ENCODE measurements around the gene PHF2.

The PHF2 gene

DNA sequence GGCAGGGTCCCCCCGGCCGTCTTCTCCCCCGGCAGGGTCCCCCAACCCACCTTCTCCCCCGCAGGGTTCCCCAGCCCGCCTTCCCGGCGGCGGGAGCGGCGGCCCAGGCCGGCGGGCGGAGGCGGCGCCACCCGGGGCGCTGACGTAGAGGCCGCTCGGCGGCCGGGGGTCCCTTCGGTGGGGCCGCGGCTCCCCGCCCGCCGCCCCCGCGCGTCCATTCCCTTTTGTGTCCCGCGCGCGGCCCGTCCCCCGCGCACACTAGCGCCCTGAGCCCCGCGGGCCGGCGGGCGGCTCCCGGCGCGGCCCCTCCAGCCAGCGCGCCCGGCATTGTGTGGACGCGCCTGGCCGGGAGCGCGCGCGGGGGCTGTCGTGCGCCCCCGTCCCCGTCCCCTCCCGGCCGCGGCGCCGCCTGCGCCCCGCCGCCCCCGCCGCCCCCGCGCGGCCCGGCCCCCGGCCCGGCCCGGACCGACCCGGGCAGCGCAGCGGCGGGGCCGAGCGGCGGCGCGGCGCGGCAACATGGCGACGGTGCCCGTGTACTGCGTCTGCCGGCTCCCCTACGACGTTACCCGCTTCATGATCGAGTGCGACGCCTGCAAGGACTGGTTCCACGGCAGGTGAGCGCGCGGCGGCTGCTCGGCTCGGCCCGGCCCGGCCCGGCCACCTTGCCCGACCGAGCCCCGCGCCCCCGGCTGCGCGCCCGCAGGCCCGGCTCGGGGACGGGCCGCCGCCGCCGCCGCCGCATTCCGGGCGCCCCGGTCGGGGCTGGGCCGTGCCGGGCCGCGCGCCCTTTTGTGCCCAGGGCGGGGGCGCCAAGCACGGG, at the start of gene PHF2:
Gene PHF2, plus strand, starts transcription at position 327 of the 820 bp plus-strand sequence. Its CDS starts 190 bp downstream, at position 517.
- Mint-ChIP-seq H3K36me3 (no peaks in the 10 kb centered on the region), H3K27ac (peak within 1 kb of the TSS; percentile 65), H3K9me3 (no peaks in the 10 kb centered on the region), H3K27me3 (no peaks in the 10 kb centered on the region), H3K4me3 (peak within 1 kb of the TSS; percentile 87), H3K4me1 (peaks cover 51% of the 10 kb centered on the region)

DNA sequence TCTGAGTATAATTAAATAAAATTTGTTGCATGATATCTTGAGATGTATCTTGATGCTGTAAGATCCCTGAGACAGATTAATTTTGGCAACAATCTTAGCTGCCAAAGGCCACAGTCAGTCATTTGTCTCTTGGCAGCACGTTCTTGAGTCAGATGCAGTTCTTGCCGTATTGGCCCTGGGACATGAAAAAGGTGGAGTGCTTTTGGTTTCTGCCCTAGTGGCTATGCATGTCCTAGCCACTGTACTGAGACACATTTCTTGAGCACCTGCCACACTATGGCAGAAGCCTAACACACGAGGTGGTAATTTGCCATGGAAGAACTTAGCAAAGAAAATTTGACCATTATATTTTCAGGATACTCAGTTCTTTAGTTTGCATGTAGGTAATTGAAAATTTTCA, 45.0 kb upstream of the PHF2 start:
- Mint-ChIP-seq H3K27me3 (no peaks in the 10 kb centered on the region), H3K36me3 (peaks cover 22% of the 10 kb centered on the region), H3K27ac (no peak overlapping the region), H3K4me1 (peaks cover 11% of the 10 kb centered on the region), H3K9me3 (no peaks in the 10 kb centered on the region), H3K4me3 (no peak overlapping the region)

DNA sequence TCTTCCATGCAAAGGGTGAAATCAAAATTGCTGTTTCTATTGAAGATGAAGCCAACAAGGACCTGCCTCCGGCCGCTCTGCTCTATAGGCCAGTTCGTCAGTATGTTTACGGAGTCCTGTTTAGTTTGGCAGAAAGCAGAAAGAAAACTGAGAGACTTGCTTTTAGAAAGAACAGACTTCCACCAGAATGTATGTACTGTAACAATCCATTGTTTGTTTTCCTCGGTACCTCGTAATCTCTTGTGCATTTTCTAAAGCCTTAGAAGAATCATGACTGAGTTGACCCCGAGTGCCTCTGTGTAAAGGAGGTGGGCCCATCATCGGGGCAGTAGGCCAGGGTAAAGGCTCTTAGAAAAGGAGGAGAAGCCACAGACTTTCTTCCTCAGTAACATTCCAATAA, 44.2 kb upstream of the PHF2 start:
- H3K27me3 Mint-ChIP-seq = no peaks in the 10 kb centered on the region
- no peaks in the 10 kb centered on the region for H3K9me3 Mint-ChIP-seq
- H3K27ac Mint-ChIP-seq = no peak overlapping the region
- peaks cover 11% of the 10 kb centered on the region for H3K4me1 Mint-ChIP-seq
- no peak overlapping the region for H3K4me3 Mint-ChIP-seq
- H3K36me3 Mint-ChIP-seq = peaks cover 18% of the 10 kb centered on the region

DNA sequence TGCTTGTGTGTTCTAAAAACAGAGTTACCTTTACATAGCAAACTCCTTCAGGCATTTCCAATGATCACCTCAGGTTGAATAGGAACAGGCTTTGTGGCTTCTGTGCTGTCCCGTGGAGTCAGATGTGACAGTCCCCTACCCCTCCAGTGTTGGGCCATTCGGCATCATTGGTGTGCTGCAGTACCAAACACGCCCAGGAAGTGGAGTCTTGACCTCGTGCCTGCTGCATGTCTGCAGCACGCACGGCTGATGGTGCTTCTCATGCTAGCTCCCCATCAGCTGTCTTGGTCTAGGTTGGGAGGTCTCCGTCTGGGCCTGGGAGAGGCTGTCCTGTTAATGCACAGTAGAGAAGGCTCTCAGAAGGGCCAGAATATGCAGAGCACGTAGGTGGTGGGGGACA, 42.5 kb upstream of the PHF2 start:
- Mint-ChIP-seq H3K36me3 (peaks cover 15% of the 10 kb centered on the region), H3K27me3 (no peaks in the 10 kb centered on the region), H3K27ac (no peak overlapping the region), H3K9me3 (no peaks in the 10 kb centered on the region), H3K4me3 (no peak overlapping the region), H3K4me1 (peaks cover 11% of the 10 kb centered on the region)

DNA sequence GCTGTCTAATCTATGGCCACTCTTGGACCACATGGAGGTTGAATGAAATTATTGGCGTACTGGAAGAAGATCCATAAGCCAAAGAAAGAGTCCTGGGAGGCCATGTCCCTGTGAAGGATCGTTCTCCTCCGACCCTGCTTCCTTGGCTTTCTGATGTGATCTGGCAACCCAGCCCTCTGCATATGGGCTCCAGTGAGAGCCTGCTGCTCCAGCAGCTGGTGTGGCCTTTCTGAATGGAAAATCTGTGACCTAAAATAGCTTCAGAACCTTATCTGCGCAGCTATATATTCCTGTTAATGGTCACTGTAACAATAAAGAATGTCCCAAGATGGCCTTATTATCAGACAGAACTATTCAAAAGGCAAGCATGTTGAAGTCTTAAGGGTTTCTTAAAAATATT, 40.2 kb upstream of the PHF2 start:
- no peaks in the 10 kb centered on the region for H3K9me3 Mint-ChIP-seq
- no peaks in the 10 kb centered on the region for H3K27me3 Mint-ChIP-seq
- H3K4me1 Mint-ChIP-seq = peaks cover 11% of the 10 kb centered on the region
- peak overlapping the region; percentile 70 for H3K27ac Mint-ChIP-seq
- peaks cover 14% of the 10 kb centered on the region for H3K36me3 Mint-ChIP-seq
- H3K4me3 Mint-ChIP-seq = no peak overlapping the region

DNA sequence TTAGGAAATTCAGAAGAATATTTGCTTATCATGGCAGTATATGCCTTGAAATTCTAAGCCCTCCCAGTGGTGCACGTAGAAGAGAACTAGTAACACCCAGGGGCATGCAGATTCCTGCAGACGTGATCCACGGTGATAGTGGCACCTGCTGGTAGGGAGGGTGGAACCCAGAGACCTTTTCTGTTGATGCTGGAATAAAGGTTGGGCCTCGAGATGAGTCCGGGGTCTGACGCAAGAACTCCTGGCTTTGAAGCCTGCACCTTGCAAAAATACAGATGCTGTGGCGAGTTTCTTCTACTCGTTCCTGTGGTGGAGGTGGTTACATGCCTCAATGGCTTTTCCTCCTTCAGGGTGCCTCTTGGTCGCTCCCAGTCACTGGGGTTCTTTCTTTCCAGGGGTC, 39.5 kb upstream of the PHF2 start:
- no peak overlapping the region for H3K4me3 Mint-ChIP-seq
- peaks cover 14% of the 10 kb centered on the region for H3K36me3 Mint-ChIP-seq
- H3K27ac Mint-ChIP-seq = no peak overlapping the region
- peaks cover 11% of the 10 kb centered on the region for H3K4me1 Mint-ChIP-seq
- no peaks in the 10 kb centered on the region for H3K9me3 Mint-ChIP-seq
- no peaks in the 10 kb centered on the region for H3K27me3 Mint-ChIP-seq

DNA sequence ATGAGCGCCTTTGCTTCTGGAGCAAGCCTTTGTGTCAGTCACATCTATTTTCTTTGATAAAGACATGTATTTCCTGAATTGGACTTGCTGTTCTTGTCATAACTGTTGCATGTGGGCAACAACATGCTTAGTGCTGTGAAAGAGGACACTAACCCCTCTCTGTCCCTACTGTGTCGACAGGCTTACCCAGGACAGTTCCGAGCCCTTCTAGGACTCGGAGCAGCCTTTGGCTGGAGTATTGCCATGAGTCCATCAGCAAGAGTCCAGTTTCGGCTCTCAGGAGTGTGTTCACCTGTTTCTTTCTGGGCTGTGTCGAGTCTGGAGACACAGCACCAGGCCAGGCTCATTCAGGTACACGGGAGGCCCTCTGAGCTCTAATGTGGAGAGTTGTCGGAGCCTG, 36.1 kb upstream of the PHF2 start:
- peaks cover 2% of the 10 kb centered on the region for H3K4me1 Mint-ChIP-seq
- H3K4me3 Mint-ChIP-seq = no peak overlapping the region
- no peaks in the 10 kb centered on the region for H3K27me3 Mint-ChIP-seq
- H3K9me3 Mint-ChIP-seq = no peaks in the 10 kb centered on the region
- H3K36me3 Mint-ChIP-seq = peaks cover 4% of the 10 kb centered on the region
- no peak overlapping the region for H3K27ac Mint-ChIP-seq

DNA sequence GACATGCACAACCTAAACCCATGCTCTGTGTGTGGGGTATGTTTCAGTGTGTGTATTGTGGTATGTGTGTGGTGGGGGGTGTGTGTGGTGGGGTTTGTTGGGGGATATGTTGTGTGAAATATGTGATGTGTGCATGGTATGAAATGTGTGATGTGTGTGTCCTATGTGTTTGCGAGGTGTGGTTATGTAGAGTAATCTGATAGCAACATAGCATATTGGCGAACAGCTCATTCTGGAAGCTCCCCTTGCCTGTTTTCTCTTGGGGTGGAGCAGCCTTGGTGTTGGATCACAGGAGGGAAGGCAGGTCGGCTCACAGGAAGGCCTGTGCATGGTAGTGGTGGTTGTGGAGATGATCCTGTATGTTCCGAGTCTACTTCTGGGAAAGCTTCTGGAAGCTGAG, 35.4 kb upstream of the PHF2 start:
- Mint-ChIP-seq H3K9me3 (no peaks in the 10 kb centered on the region), H3K27ac (no peak overlapping the region), H3K4me1 (no peaks in the 10 kb centered on the region), H3K27me3 (no peaks in the 10 kb centered on the region), H3K4me3 (no peak overlapping the region), H3K36me3 (peaks cover 2% of the 10 kb centered on the region)

DNA sequence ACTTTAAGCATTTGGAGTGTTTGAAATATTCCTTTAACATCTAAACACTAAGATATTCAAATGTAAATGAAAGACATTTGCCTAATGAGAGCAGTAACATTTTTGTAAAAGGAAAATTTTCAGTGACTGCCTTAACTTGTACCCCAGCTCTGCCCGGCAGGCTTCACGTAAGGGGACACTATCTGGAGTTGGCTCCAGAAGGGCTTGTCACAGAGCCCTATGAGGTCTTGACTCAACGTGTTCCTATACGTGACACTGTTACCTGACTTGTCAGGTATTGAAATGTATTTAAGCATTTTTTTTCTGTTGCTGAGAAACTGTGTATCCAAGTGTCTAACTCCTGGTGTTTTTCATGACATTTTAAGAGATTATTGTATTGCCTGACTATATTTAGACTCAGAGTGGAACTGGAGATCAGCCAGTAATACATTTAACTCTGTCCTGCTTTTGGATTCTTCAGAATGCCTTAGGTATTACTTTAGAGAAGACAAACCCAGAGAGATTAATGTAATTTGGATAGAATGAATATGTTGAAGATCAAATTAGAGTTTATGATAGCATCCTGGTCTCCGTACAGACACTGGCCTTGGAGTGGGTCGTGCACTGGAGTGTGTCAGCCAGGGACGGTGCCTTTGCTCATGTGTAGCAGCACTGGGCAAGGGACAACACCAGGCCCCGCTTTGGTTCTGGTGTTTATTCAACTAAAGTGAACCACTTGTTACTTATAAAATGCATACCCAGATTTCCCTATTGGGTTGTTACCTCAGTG, 34.6 kb upstream of the PHF2 start:
- Mint-ChIP-seq H3K27me3 (no peaks in the 10 kb centered on the region), H3K4me3 (no peak overlapping the region), H3K36me3 (peaks cover 7% of the 10 kb centered on the region), H3K27ac (no peak overlapping the region), H3K4me1 (no peaks in the 10 kb centered on the region), H3K9me3 (no peaks in the 10 kb centered on the region)

DNA sequence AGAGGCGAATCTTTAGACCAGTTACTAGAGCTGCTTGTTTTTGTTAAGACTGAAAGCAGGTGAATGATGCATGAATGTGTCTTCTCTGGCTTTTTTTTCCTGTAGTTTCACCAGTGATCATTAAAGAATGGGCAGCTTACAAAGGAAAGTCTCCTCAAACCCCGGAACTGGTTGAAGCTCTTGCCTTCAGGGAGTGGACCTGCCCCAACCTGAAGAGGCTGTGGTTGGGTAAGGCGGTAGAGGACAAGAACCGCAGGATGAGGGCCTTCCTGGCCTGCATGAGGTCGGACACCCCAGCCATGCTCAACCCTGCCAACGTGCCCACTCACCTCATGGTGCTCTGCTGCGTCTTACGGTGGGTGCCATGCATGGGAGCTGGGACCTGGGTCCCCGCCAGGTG, 33.3 kb upstream of the PHF2 start:
- Mint-ChIP-seq H3K27ac (no peak overlapping the region), H3K36me3 (peaks cover 11% of the 10 kb centered on the region), H3K9me3 (no peaks in the 10 kb centered on the region), H3K27me3 (no peaks in the 10 kb centered on the region), H3K4me1 (no peaks in the 10 kb centered on the region), H3K4me3 (no peak overlapping the region)

DNA sequence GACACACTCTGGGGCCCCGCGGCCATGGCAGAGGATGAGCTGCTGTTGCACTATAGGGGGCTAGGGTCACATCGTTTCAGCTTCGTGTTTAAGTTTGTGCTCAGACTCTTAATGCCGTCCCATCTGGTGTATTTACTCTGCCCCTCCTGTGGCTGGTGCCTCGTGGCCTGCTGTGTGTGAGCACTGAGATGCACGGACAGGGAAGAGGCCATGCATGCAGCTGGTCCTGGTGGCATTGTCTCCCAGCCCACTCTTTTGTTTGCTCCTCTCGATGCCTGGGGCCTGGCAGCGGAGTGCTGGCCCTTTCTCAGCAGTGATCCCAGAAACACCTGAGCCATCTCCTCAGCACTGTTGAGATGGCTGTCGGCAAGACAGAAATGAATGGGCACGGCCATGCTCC, 30.0 kb upstream of the PHF2 start:
- no peaks in the 10 kb centered on the region for H3K9me3 Mint-ChIP-seq
- H3K4me3 Mint-ChIP-seq = no peak overlapping the region
- peaks cover 16% of the 10 kb centered on the region for H3K36me3 Mint-ChIP-seq
- H3K27me3 Mint-ChIP-seq = no peaks in the 10 kb centered on the region
- no peaks in the 10 kb centered on the region for H3K4me1 Mint-ChIP-seq
- H3K27ac Mint-ChIP-seq = no peak overlapping the region

DNA sequence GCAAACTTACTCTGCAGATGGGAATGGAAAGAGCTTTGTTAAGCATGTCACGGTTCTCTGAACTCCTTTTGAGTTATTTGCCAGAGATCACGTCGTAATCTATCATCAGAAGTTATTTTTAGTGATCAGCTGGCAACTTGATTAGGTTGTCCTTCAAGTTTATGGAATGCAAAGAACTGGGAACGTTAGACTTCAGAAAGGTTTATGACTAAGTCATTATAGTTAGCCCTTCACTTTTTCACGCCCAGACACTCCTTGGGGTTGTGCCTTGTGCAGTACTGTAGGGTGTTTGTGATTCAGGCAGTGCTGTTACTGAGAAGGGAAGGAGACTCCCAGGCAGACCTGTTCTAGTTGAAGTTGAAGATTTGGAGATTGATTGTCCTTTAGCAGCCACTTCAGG, 26.8 kb upstream of the PHF2 start:
- no peaks in the 10 kb centered on the region for H3K27me3 Mint-ChIP-seq
- no peaks in the 10 kb centered on the region for H3K9me3 Mint-ChIP-seq
- no peaks in the 10 kb centered on the region for H3K4me1 Mint-ChIP-seq
- H3K4me3 Mint-ChIP-seq = no peak overlapping the region
- peaks cover 17% of the 10 kb centered on the region for H3K36me3 Mint-ChIP-seq
- H3K27ac Mint-ChIP-seq = peak overlapping the region; percentile 18

DNA sequence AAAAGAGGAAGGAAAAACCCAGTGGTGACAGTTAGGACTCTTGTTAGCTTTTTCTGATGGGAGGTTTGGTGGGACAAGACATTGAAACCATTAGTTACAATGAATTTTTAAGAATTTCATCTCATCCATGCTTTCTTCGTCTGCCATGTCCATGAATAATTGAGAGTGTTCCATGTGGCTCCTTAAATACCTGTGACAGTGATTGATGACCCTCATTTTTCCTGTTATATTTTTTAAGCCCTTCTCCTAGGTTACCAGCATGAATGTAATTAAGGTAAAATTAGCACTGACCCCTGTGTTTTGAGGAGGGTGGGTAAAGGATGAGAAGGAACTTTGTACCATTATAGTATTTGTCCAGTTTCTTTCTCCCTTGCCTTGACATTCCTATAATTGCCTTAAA, 23.5 kb upstream of the PHF2 start:
- Mint-ChIP-seq H3K27ac (no peak overlapping the region), H3K36me3 (peaks cover 11% of the 10 kb centered on the region)

DNA sequence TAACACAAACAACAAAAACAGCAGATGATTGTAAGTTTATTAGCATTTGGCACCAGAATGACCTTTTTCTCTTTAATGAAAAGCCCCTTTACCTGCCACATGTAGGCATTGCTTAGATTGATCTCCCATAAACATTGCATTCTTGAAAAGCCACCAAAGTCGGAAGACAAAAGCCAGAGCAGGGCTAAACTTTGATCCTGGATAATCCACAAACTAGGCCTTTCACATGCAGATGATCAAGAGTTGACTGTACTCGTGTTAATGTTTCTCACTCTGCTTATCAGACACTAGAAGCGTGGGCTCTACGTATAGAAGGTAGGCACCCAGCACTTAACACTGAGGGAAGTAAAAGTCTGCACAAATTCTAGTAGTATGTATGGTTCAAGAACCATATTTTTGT, 21.0 kb upstream of the PHF2 start:
- H3K36me3 Mint-ChIP-seq = peaks cover 12% of the 10 kb centered on the region
- no peak overlapping the region for H3K27ac Mint-ChIP-seq

More for the DNA sequence above, 23.5 kb upstream of the PHF2 start:
- no peaks in the 10 kb centered on the region for H3K27me3 Mint-ChIP-seq
- no peaks in the 10 kb centered on the region for H3K4me1 Mint-ChIP-seq
- H3K4me3 Mint-ChIP-seq = no peak overlapping the region
- H3K9me3 Mint-ChIP-seq = no peaks in the 10 kb centered on the region

DNA sequence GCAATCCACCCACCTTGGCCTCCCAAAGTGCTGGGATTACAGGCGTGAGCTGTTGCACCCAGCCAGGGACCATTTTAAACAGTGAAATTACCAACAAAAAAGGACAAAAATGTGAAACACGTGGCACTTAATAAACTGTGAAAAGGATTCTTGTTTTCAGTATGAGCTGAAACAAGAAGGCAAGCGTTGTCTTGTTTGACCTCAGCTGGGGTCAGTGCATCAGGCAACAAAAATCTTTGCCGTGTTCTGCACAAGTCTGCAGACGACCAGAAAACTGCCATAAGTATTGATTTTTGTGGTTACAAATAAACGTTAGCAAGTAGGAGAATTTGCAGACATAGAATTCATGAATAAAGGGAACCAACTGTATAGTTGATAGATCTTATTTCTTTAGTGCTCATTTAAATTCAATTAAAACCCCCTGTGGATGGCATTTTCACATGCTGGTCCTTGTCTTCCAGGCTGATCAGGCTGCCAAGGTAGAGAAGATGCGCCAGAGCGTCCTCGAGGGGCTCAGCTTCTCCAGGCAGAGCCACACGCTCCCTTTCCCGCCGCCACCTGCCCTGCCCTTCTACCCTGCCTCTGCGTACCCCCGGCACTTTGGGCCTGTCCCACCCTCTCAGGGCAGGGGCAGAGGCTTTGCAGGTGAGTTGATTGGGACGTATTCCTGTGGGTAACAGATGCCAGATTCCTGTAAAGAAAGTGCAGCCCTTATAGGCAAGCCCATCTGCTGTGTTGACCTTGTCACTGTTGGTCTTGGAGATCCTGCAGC, 18.8 kb upstream of the PHF2 start:
- Mint-ChIP-seq H3K27me3 (no peaks in the 10 kb centered on the region), H3K36me3 (peaks cover 9% of the 10 kb centered on the region), H3K27ac (no peak overlapping the region), H3K4me1 (no peaks in the 10 kb centered on the region), H3K4me3 (no peak overlapping the region), H3K9me3 (no peaks in the 10 kb centered on the region)

More for the DNA sequence above, 21.0 kb upstream of the PHF2 start:
- H3K9me3 Mint-ChIP-seq = no peaks in the 10 kb centered on the region
- H3K4me3 Mint-ChIP-seq = no peak overlapping the region
- H3K4me1 Mint-ChIP-seq = no peaks in the 10 kb centered on the region
- no peaks in the 10 kb centered on the region for H3K27me3 Mint-ChIP-seq

DNA sequence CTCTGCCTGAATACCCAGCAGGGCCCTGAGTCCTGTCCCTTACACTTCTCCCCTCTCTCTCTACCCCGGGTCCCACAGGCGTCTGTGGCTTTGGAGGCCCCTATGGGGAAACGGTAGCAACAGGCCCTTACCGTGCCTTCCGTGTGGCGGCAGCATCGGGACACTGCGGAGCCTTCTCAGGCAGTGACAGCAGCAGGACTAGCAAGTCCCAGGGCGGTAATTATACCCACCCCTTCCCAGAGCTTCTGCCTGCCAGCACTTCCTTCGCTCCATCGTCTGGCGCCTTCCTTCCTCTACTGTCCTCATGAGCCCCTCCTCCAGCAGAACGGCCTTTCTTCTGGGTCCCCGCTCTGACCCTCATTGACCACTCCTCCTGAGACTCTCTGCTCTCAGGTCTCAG, 17.9 kb upstream of the PHF2 start:
- H3K4me1 Mint-ChIP-seq = no peaks in the 10 kb centered on the region
- no peak overlapping the region for H3K4me3 Mint-ChIP-seq
- peaks cover 10% of the 10 kb centered on the region for H3K36me3 Mint-ChIP-seq
- no peaks in the 10 kb centered on the region for H3K27me3 Mint-ChIP-seq
- no peaks in the 10 kb centered on the region for H3K9me3 Mint-ChIP-seq
- H3K27ac Mint-ChIP-seq = peak overlapping the region; percentile 68
